Lung (tissue), 12 donors: ENCODE measurements around the gene COL11A2. TPM values are rescaled to one million over a fixed set of nuclear protein-coding genes. Genes with fewer than 3 reads are reported as not detected.

Experiments
- ATAC-seq: fragments of 200-7000 bp; cut with Tn5 transposase; one replicate; pipeline ENCODE4 v1.9.1; 2020; ENCODE audit warnings: moderate number of reproducible peaks; ENCODE audit not compliant: insufficient read depth, low FRiP score
- DNase-seq, 3 donors: peaks; one replicate each; pipeline ENCODE4 v3.0.0-alpha.2; 2013 to 2017
- H3K27ac ChIP-seq, 2 donors: one replicate each; pipeline ENCODE4 v1.5.1; 2013; ENCODE audit warnings: mild to moderate bottlenecking in 2 of 2, moderate library complexity in 2 of 2, control low read depth in 1 of 2, inconsistent platforms in 1 of 2, low read depth in 1 of 2, low read length in 1 of 2
- H3K27me3 ChIP-seq, 3 donors: one replicate each; pipeline ENCODE4 v1.5.1; 2013; ENCODE audit warnings: low read length in 2 of 3; ENCODE audit not compliant: control insufficient read depth in 3 of 3, insufficient read depth in 3 of 3
- H3K36me3 ChIP-seq, 4 donors: one replicate each; pipeline ENCODE4 v1.5.1; 2013; ENCODE audit warnings: low read length in 4 of 4, mild to moderate bottlenecking in 1 of 4, moderate library complexity in 1 of 4; ENCODE audit not compliant: control insufficient read depth in 4 of 4, insufficient read depth in 4 of 4
- H3K4me1 ChIP-seq, 5 donors: one replicate each; pipeline ENCODE4 v1.5.1; 2013; ENCODE audit warnings: low read length in 5 of 5, mild to moderate bottlenecking in 2 of 5, moderate library complexity in 1 of 5; ENCODE audit not compliant: control insufficient read depth in 5 of 5, insufficient read depth in 5 of 5
- H3K4me3 ChIP-seq: one replicate; pipeline ENCODE4 v1.5.1; 2013; ENCODE audit warnings: mild to moderate bottlenecking, control low read depth, moderate library complexity
- H3K9ac ChIP-seq, 2 donors: one replicate each; pipeline ENCODE4 v1.5.1; 2013; ENCODE audit warnings: low read length in 2 of 2, control low read depth in 1 of 2; ENCODE audit not compliant: insufficient read depth in 1 of 2
- H3K9me3 ChIP-seq, 4 donors: one replicate each; pipeline ENCODE4 v1.5.1; 2013; ENCODE audit warnings: low read length in 3 of 4, mild to moderate bottlenecking in 1 of 4, moderate library complexity in 1 of 4; ENCODE audit not compliant: control insufficient read depth in 4 of 4, insufficient read depth in 3 of 4
- CTCF ChIP-seq: IDR thresholded peaks from 2 replicates; pipeline ENCODE4 v1.5.1; 2012; ENCODE audit warnings: mild to moderate bottlenecking; ENCODE audit errors: control extremely low read depth, extremely low read depth
- WGBS, 2 donors: extraction: QIAGEN DNeasy Blood & Tissue Kit; methylation state at CpG; one replicate each; pipeline ENCODE4 v1.1.7; 2013; 5-methylcytosine and 5-hydroxymethylcytosine counted together
- polyA plus RNA-seq, 2 donors: library from polyadenylated mRNA; stranded (reverse); fragments of 200-250 nt; gene quantifications; one replicate each; pipeline ENCODE4 v1.2.1, GENCODE V29; 2013
- total RNA-seq, 2 donors: library from RNA; depleted of rRNA in 1 of 2; stranded (reverse); fragments of >200 nt in 1 of 2; gene quantifications; one replicate each; pipeline ENCODE4 v1.2.1, GENCODE V29; 2014 to 2021
- donor health status: control.
- donor health status: control.
- donor health status: Bipolar disorder and iron deficiency.
- donor health status: healthy.
- donor health status: DM: yes; HTN: yes; CAD: no.

The COL11A2 gene
- total and polyA plus RNA-seq, 4 donors = 0.32 to 2.4 (median 0.90) TPM

- 90% methylated on average over 6 of the region's 6 CpGs for WGBS, 2 donors
- ATAC-seq (no peak), DNase-seq (no peak)
- Histone ChIP-seq H3K36me3 (peaks cover 0 to 26% (median 17%) of the 10 kb centered on the region in 4 donors), H3K9me3 (no peaks in the 10 kb centered on the region), H3K4me3 (no peak overlapping the region), H3K27me3 (no peaks in the 10 kb centered on the region), H3K4me1 (peaks cover 11 to 55% (median 25%) of the 10 kb centered on the region in 5 donors), H3K27ac (no peak overlapping the region), H3K9ac (no peak overlapping the region)
- TF ChIP-seq CTCF = no peak
Observed at GRCh38 chr6:33202799-33203198, 10.5 kb upstream of the COL11A2 start.

- H3K4me3 ChIP-seq = no peak overlapping the region
- no peaks in the 10 kb centered on the region for H3K9me3 ChIP-seq
- no peaks in the 10 kb centered on the region for H3K27me3 ChIP-seq
- peaks cover 0 to 31% (median 20%) of the 10 kb centered on the region in 4 donors for H3K36me3 ChIP-seq
- peaks cover 11 to 56% (median 25%) of the 10 kb centered on the region in 5 donors for H3K4me1 ChIP-seq
- DNase-seq (no peak), ATAC-seq (no peak)
- H3K9ac ChIP-seq = peak overlapping the region in 1 of 2 donors; percentile 91
- no peak overlapping the region for H3K27ac ChIP-seq
- WGBS, 2 donors = 87 to 94% methylated on average over 6 of the region's 6 CpGs
- TF ChIP-seq CTCF = no peak
Observed at GRCh38 chr6:33201935-33202334, 9.7 kb upstream of the COL11A2 start.

- Histone ChIP-seq H3K4me1 (peaks cover 11 to 50% (median 25%) of the 10 kb centered on the region in 5 donors), H3K4me3 (peak overlapping the region; percentile 88), H3K9ac (peak overlapping the region; percentile 63 to 91), H3K27me3 (no peaks in the 10 kb centered on the region), H3K27ac (peak overlapping the region; percentile 94 to 95), H3K9me3 (no peaks in the 10 kb centered on the region), H3K36me3 (peaks cover 0 to 32% (median 24%) of the 10 kb centered on the region in 4 donors)
- WGBS, 2 donors = 5 to 7% methylated on average over 14 of the region's 14 CpGs
- no peak for ATAC-seq
- no peak for DNase-seq
- TF ChIP-seq CTCF = no peak
Observed at GRCh38 chr6:33201147-33201545, 8.9 kb upstream of the COL11A2 start.
